Ishikawa (cell line): ENCODE measurements around the gene TNIP1.

Experiments used
- CEBPB ChIP-seq: IDR thresholded peaks from 2 replicates; pipeline ENCODE4 v1.6.1; 2012
- CREB1 ChIP-seq: IDR thresholded peaks from 2 replicates; pipeline ENCODE4 v1.6.1; 2012; ENCODE audit warnings: low read depth
- EGR1 ChIP-seq: IDR thresholded peaks from 2 replicates; pipeline ENCODE4 v1.6.1; 2012
- EP300 ChIP-seq: IDR thresholded peaks from 2 replicates; pipeline ENCODE4 v1.6.1; 2012; ENCODE audit warnings: borderline replicate concordance
- FOXM1 ChIP-seq: IDR thresholded peaks from 2 replicates; pipeline ENCODE4 v1.6.1; 2012; ENCODE audit warnings: low read depth, borderline replicate concordance
- NFIC ChIP-seq: IDR thresholded peaks from 2 replicates; pipeline ENCODE4 v1.6.1; 2012
- RAD21 ChIP-seq: IDR thresholded peaks from 2 replicates; pipeline ENCODE4 v1.6.1; 2012; ENCODE audit warnings: low read depth
- TAF1 ChIP-seq: IDR thresholded peaks from 2 replicates; pipeline ENCODE4 v1.6.1; 2012; ENCODE audit warnings: low read depth, mild to moderate bottlenecking
- TCF12 ChIP-seq: IDR thresholded peaks from 2 replicates; pipeline ENCODE4 v1.6.1; 2012; ENCODE audit warnings: low read depth
- TEAD4 ChIP-seq: IDR thresholded peaks from 2 replicates; pipeline ENCODE4 v1.6.1; 2012
- YY1 ChIP-seq: IDR thresholded peaks from 2 replicates; pipeline ENCODE4 v1.6.1; 2012; ENCODE audit warnings: low read depth
- ZBTB7A ChIP-seq: IDR thresholded peaks from 2 replicates; pipeline ENCODE4 v1.6.1; 2012; ENCODE audit warnings: low read depth
- TF ChIP-seq, protein P1 (sequence below): IDR thresholded peaks from 2 replicates; pipeline ENCODE4 v1.6.1; 2012
- TF ChIP-seq, protein P2 (sequence below): IDR thresholded peaks from 2 replicates; pipeline ENCODE4 v1.6.1; 2012; ENCODE audit warnings: low read depth, mild to moderate bottlenecking
- TF ChIP-seq, protein P3 (sequence below): IDR thresholded peaks from 2 replicates; pipeline ENCODE4 v1.6.1; 2012

TNIP1 gene

DNA sequence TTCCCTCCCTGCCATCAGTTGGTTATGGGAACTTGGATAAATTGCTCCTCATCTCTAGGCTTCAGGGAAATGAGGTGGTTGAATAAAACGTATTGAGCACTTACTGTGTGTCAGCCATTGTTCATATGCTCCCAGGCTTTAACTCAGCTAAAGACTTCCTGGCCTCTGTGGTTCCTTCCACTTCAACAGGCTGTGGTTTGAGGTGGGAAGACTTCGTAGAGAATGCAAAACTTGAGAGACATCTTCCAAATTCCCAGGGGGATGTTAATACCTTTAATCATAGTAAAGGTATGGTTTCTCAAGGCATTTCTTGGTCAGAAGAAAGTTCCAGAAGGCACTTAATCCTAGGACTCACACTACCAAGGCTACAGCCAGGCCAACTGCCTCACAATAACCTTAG is 62.0 kb downstream of the TNIP1 start:
- no peak for TF ChIP-seq RAD21
- no peak for TF ChIP-seq TCF12
- TF ChIP-seq, protein P1, sequence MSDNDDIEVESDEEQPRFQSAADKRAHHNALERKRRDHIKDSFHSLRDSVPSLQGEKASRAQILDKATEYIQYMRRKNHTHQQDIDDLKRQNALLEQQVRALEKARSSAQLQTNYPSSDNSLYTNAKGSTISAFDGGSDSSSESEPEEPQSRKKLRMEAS: no peak

DNA sequence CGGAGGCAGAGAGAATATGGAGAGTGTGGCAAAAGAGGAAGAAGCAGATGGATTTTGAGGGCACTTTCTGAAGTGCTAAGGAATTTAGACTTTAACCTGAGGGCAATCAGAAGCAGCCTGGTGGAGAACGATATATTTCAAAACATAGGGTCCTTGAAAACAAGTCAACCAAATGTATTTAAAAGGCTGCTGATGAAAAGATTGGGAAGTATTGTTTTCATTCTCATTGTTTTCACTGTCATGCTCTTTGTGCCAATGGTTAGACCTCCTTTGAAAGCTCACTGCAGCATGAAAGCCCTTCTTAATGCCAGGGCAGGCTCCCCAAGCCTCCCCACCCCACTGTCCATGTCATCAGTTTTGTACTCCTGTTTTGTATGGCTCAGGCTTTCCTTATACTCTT is 62.9 kb downstream of the TNIP1 start:
- TF ChIP-seq TCF12: no peak
- TF ChIP-seq, protein P2, sequence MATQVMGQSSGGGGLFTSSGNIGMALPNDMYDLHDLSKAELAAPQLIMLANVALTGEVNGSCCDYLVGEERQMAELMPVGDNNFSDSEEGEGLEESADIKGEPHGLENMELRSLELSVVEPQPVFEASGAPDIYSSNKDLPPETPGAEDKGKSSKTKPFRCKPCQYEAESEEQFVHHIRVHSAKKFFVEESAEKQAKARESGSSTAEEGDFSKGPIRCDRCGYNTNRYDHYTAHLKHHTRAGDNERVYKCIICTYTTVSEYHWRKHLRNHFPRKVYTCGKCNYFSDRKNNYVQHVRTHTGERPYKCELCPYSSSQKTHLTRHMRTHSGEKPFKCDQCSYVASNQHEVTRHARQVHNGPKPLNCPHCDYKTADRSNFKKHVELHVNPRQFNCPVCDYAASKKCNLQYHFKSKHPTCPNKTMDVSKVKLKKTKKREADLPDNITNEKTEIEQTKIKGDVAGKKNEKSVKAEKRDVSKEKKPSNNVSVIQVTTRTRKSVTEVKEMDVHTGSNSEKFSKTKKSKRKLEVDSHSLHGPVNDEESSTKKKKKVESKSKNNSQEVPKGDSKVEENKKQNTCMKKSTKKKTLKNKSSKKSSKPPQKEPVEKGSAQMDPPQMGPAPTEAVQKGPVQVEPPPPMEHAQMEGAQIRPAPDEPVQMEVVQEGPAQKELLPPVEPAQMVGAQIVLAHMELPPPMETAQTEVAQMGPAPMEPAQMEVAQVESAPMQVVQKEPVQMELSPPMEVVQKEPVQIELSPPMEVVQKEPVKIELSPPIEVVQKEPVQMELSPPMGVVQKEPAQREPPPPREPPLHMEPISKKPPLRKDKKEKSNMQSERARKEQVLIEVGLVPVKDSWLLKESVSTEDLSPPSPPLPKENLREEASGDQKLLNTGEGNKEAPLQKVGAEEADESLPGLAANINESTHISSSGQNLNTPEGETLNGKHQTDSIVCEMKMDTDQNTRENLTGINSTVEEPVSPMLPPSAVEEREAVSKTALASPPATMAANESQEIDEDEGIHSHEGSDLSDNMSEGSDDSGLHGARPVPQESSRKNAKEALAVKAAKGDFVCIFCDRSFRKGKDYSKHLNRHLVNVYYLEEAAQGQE: no peak
- TF ChIP-seq, protein P1: no peak
- no peak for TF ChIP-seq CEBPB
- no peak for TF ChIP-seq EGR1
- no peak for TF ChIP-seq TEAD4

DNA sequence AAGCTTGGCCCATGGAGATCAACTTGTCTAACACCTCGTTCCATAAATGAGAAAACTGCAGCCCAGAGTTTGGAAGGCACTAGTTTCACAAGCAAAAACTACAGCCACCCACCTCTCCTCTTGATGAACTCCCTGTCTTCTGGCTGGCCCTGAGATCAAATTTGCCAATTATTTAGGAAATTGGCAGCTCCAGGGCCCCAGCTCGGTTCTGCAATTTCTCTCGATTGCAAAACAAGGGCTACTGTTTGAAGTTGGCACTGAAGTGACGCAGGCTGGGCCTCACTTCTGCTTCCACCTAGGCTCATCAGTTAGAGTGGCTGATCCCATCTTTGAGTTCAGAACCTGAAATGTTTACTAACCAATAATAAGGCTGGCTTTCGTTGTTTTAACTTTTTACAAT is 64.1 kb downstream of the TNIP1 start:
- no peak for TF ChIP-seq NFIC
- TF ChIP-seq EP300: no peak
- TF ChIP-seq FOXM1: no peak
- no peak for TF ChIP-seq TEAD4
- no peak for TF ChIP-seq CEBPB
- TF ChIP-seq CREB1: no peak

DNA sequence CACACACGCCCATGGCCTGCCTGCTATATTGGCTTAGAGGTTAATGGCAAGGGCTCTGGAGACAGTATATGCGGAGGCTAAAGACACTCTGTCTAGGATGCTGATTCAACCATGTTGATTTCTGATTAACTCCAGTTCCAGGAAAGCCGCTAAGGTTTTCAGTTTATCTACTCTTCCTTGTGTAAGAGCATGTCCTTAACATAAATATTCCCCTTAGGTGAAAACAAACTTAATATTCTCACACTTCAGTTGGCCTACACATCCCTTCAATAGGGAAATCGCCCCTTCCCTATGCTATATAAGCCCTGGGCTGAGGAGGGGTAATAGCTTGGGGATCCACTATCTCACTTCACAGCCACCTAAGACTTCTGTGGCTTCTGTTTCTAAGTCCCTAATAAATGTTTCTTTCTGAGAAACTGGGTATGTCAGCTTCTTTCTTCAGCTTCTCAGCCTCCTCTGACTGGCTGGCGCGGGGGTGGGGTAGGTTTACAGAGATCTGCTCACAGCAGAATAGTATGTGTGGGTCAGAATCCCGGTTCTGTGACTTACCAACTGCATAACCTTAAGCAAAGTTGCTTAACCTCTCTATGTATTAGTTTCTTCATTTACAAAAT is 64.8 kb downstream of the TNIP1 start:
- TF ChIP-seq CREB1 (no peak), RAD21 (no peak), EP300 (no peak), TAF1 (no peak), YY1 (no peak), ZBTB7A (no peak), CEBPB (no peak), TCF12 (no peak), FOXM1 (no peak), NFIC (no peak)
- TF ChIP-seq, protein P3, sequence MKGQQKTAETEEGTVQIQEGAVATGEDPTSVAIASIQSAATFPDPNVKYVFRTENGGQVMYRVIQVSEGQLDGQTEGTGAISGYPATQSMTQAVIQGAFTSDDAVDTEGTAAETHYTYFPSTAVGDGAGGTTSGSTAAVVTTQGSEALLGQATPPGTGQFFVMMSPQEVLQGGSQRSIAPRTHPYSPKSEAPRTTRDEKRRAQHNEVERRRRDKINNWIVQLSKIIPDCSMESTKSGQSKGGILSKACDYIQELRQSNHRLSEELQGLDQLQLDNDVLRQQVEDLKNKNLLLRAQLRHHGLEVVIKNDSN: no peak
- TF ChIP-seq, protein P1: no peak
- TF ChIP-seq, protein P2: no peak

DNA sequence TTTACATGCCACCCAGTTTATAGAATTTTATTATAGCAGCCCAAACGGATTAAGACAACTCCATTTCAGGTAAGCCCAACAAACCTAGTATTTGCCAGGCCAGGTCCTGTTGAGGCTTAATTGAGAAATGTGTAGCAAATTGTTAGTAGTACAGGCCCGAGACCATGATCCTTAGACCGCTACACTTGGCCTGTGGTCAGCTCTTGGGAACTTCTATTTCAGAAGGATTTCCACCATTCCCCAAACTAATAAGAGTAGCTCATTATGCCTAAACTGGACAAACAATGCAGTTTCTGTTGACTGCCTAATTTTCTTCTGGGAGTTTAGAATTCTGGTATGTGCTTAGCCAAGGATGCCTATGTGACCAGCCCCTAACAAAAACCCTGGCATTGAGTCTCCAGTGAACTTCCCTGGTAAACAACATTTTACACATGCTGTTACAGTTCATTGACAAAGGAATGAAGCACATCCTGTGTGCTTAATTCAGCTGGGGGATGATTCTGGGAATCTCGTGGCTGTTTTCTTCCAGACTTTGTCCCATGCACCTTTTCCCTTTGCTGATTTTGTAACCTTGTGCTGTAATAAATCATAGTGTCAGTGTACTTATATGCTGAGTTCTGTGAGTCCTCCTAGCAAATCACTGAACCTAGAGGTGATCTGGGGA is 66.0 kb downstream of the TNIP1 start:
- peak; percentile 32; the same call in 1 of the 2 replicates for TF ChIP-seq TCF12
- 0 out of 2 replicates have a peak, but pooled peaks have one; percentile 34 for TF ChIP-seq NFIC
- TF ChIP-seq, protein P2: no peak
- peak; percentile 37; the same call in 1 of the 2 replicates for TF ChIP-seq TEAD4
